ENCODE measurements around the gene CHRNA4. TPM values are rescaled to one million over a fixed set of nuclear protein-coding genes. Genes with fewer than 3 reads are reported as not detected.
A peak's percentile ranks its signal among the peaks of the same experiment; 100 is the strongest.

CHRNA4 gene
- total and polyA plus RNA-seq, 9 of the 15 experiments (the other 6 are each of a cell fraction or from before 2014, with no cell fraction given) = not detected

GRCh38 chr20:63365601-63366389 lies 4.6 kb upstream of the CHRNA4 start:
- CTCF ChIA-PET (ENCODE audit: low intra/inter-chr PET ratio) = no interaction called here

DNA sequence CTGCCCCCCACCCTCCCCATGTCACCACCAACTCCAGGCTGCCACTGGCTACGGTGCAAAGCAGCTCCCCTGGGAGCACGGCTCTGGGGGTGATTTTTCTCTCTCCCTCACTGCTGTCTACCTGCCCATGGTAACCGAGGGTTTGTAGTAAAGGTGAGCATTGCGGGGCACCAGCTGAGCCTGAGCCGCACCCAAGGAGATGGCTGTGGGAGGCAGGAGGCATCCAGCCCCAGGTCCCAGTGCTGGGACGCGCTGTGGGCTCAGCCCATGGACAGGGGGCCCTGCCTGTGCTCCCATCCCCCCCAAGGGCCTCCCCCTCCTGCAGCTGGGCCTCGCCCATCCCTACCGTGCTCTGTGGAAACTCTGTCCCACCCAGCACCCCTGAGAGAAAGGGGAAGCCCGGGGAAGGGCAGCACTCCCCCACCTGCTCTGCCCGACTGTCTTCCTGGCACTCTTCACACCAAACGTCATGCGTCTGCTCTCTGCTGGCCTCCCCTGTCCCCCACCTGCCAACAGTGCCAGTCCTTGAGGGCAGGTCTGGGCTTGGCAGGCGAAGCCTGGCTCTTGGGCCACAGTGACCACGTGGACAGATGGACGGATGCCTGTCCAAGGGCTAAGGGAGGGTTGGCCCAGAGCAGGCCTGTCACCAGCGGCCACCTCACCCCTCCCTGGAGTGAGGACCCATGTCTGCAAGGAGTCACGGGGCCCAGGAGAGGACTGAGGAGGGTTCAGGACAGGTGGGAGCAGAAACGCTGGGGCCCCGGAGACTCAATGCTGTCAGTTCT lies 3.8 kb upstream of the CHRNA4 start:
- intact Hi-C loops (cut with micrococcal nuclease) (no loop called here), in situ Hi-C loops (cut with MboI) (no loop called here)
- no peak for FAIRE-seq
- DNase-seq (ENCODE audit: extremely low read depth in 1 of 4, low spot score in 3 of 4) = no peak
- WGBS (ENCODE audit: insufficient coverage, low coverage, missing lambda C conversion rate) = 3% methylated on average over 12 of the region's 20 CpGs
- no peak overlapping the region for H2AFZ ChIP-seq (ENCODE audit: low read depth, low read length)
- no peak overlapping the region for H3K4me3 ChIP-seq
- peaks cover 0 to 19% of the 10 kb centered on the region in 2 experiments; a peak in 2 of 5 replicates for H3K4me1 ChIP-seq (replicated peaks in 1 of 2; ENCODE audit: control insufficient read depth in 2 of 2, insufficient read depth in 2 of 2, low read length in 2 of 2)
- H3K9me1 ChIP-seq (ENCODE audit: control insufficient read depth, insufficient read depth, low read length) = no peaks in the 10 kb centered on the region
- no peak for ATAC-seq
- no peaks in the 10 kb centered on the region for H3K9me3 ChIP-seq (replicated peaks; ENCODE audit: control insufficient read depth, insufficient read depth, low read depth, low read length)
- ChIA-PET CTCF (ENCODE audit: low intra/inter-chr PET ratio) (no interaction called here), POLR2A (no interaction called here)
- H3K36me3 ChIP-seq (ENCODE audit: control insufficient read depth, insufficient read depth, low read length) = no peaks in the 10 kb centered on the region
- no peaks in the 10 kb centered on the region; the same call in none of the 2 replicates for H4K20me1 ChIP-seq (replicated peaks; ENCODE audit: control insufficient read depth, insufficient read depth, low read length)
- TF ChIP-seq MEF2A (IDR thresholded peaks at IDR 0.05; ENCODE audit: control insufficient read depth, low read depth, low read length) = no peak
- TF ChIP-seq ZC3H4 (CRISPR knock-in tag; IDR thresholded peaks at IDR 0.05; ENCODE audit: borderline replicate concordance) = no peak
- TF ChIP-seq MCM5 (IDR thresholded peaks at IDR 0.05; ENCODE audit: low read depth) = no peak
- TF ChIP-seq ILF3 (IDR thresholded peaks at IDR 0.05; ENCODE audit: borderline replicate concordance) = no peak
- no peak for TF ChIP-seq ZNF212 (CRISPR knock-in tag; IDR thresholded peaks at IDR 0.05)
- no peak overlapping the region for H3K27ac ChIP-seq (ENCODE audit: extremely low read depth, low read depth, low read length)
- H3K9ac ChIP-seq (ENCODE audit: insufficient read depth in 1 of 2, low read depth in 2 of 2, low read length in 2 of 2) = no peak overlapping the region; a peak in 1 of 4 replicates
- no peaks in the 10 kb centered on the region for H3K79me2 ChIP-seq (ENCODE audit: control insufficient read depth, insufficient read depth, low read length)
- BruUV-seq (replicated peaks) = no TSS peak
- H3K4me2 ChIP-seq (ENCODE audit: insufficient read depth, low read length) = no peak overlapping the region
- peaks cover 8 to 59% of the 10 kb centered on the region in 2 experiments; a peak in 4 of 5 replicates for H3K27me3 ChIP-seq (ENCODE audit: control insufficient read depth in 2 of 2, insufficient read depth in 2 of 2, low read length in 2 of 2)

More at GRCh38 chr20:63365601-63366389, 4.6 kb upstream of the CHRNA4 start:
- Histone ChIP-seq H3K4me3 (no peak overlapping the region), H3K27ac (ENCODE audit: extremely low read depth, low read depth, low read length) (no peak overlapping the region), H4K20me1 (replicated peaks; ENCODE audit: control insufficient read depth, insufficient read depth, low read length) (no peaks in the 10 kb centered on the region; the same call in none of the 2 replicates), H2AFZ (ENCODE audit: low read depth, low read length) (no peak overlapping the region), H3K9me1 (ENCODE audit: control insufficient read depth, insufficient read depth, low read length) (no peaks in the 10 kb centered on the region), H3K79me2 (ENCODE audit: control insufficient read depth, insufficient read depth, low read length) (no peaks in the 10 kb centered on the region), H3K4me2 (ENCODE audit: insufficient read depth, low read length) (no peak overlapping the region), H3K9me3 (replicated peaks; ENCODE audit: control insufficient read depth, insufficient read depth, low read depth, low read length) (no peaks in the 10 kb centered on the region), H3K36me3 (ENCODE audit: control insufficient read depth, insufficient read depth, low read length) (no peaks in the 10 kb centered on the region), H3K4me1 (replicated peaks in 1 of 2; ENCODE audit: control insufficient read depth in 2 of 2, insufficient read depth in 2 of 2, low read length in 2 of 2) (peaks cover 0 to 19% of the 10 kb centered on the region in 2 experiments; a peak in 2 of 5 replicates), H3K9ac (ENCODE audit: insufficient read depth in 1 of 2, low read depth in 2 of 2, low read length in 2 of 2) (no peak overlapping the region), H3K27me3 (ENCODE audit: control insufficient read depth in 2 of 2, insufficient read depth in 2 of 2, low read length in 2 of 2) (peaks cover 8 to 64% of the 10 kb centered on the region in 2 experiments; a peak in 4 of 5 replicates)
- no peak for FAIRE-seq
- intact Hi-C loops (cut with micrococcal nuclease) (no loop called here), in situ Hi-C loops (cut with MboI) (no loop called here)
- POLR2A ChIA-PET = interaction anchor here (0.7 kb wide), 1 partner anchor 116 kb away, joined by 4 read pairs; no protein-coding TSS in a partner anchor
- DNase-seq (ENCODE audit: extremely low read depth in 1 of 4, low spot score in 3 of 4) = no peak
- no peak for TF ChIP-seq HNRNPH1 (optimal IDR thresholded peaks at IDR 0.05; ENCODE audit: low read depth, low read length)
- TF ChIP-seq NELFE (IDR thresholded peaks at IDR 0.05; ENCODE audit: insufficient read depth, insufficient read length) = no peak
- TF ChIP-seq ZNF384 (IDR thresholded peaks at IDR 0.05; ENCODE audit: low read depth, low read length) = no peak
- peak; percentile 96 for TF ChIP-seq ZNF263 (CRISPR knock-in tag; IDR thresholded peaks at IDR 0.05; ENCODE audit: borderline replicate concordance)
- TF ChIP-seq KLF10 (CRISPR knock-in tag; IDR thresholded peaks at IDR 0.05) = no peak
- no TSS peak for BruUV-seq (replicated peaks)
- 4% methylated on average over 20 of the region's 22 CpGs for WGBS (ENCODE audit: insufficient coverage, low coverage, missing lambda C conversion rate)
- ATAC-seq = no peak

All from K562 (cell line).